CD8-positive, alpha-beta memory T cell (primary cell): ENCODE results near the gene HOXD8. TPM values are rescaled to one million over a fixed set of nuclear protein-coding genes. Genes with fewer than 3 reads are reported as not detected.

Source experiments
- CTCF ChIA-PET: fragments of 350-600 bp; sonication (Branson Sonifier 250); formaldehyde crosslinking; loops from one replicate; lab custom pipeline; 2021; ENCODE audit warnings: antibody characterized with exemption; lab: Charles Lee
- POLR2A ChIA-PET: fragments of 350-600 bp; sonication (Branson Sonifier 250); formaldehyde crosslinking; loops from one replicate; lab custom pipeline; 2021; ENCODE audit warnings: antibody characterized with exemption; lab: Charles Lee
- DNase-seq, 5 donors: peaks; one replicate each; pipeline versions ENCODE4 v3.0.0 to v3.0.0-alpha.2; 2020 to 2022; ENCODE audit warnings: mixed read lengths in 1 of 5
- H3K27ac ChIP-seq: one replicate; pipeline ENCODE4 v1.7.0; 2013; ENCODE audit warnings: low read depth, mild to moderate bottlenecking, low read length, moderate library complexity
- H3K27me3 ChIP-seq: 2 replicates; pipeline ENCODE4 v1.7.0; 2013; ENCODE audit warnings: low read length, mild to moderate bottlenecking; ENCODE audit not compliant: insufficient read depth, poor library complexity, severe bottlenecking
- H3K36me3 ChIP-seq: 2 replicates; pipeline ENCODE4 v1.7.0; 2013; ENCODE audit warnings: mild to moderate bottlenecking, low read length, moderate library complexity; ENCODE audit not compliant: insufficient read depth
- H3K4me1 ChIP-seq: 2 replicates; pipeline ENCODE4 v1.7.0; 2013; ENCODE audit warnings: mild to moderate bottlenecking, low read length, moderate library complexity; ENCODE audit not compliant: insufficient read depth
- H3K4me3 ChIP-seq: 2 replicates; pipeline ENCODE4 v1.7.0; 2013; ENCODE audit warnings: mild to moderate bottlenecking, low read length
- H3K9me3 ChIP-seq: 2 replicates; pipeline ENCODE4 v1.7.0; 2013; ENCODE audit warnings: mild to moderate bottlenecking, low read length
- H3K27ac Mint-ChIP-seq, 8 donors: one replicate each; pipeline ENCODE4 v1.8.0; 2020 to 2021; ENCODE audit warnings: mixed read lengths in 8 of 8, mild to moderate bottlenecking in 6 of 8, inconsistent platforms in 3 of 8, moderate library complexity in 3 of 8
- H3K27me3 Mint-ChIP-seq, 2 donors: one replicate each; pipeline ENCODE4 v1.8.0; 2020 to 2021; ENCODE audit warnings: mixed read lengths in 2 of 2, mild to moderate bottlenecking in 1 of 2, moderate library complexity in 1 of 2
- H3K36me3 Mint-ChIP-seq, 3 donors: one replicate each; pipeline ENCODE4 v1.8.0; 2020 to 2021; ENCODE audit warnings: mixed read lengths in 3 of 3, inconsistent platforms in 1 of 3, mild to moderate bottlenecking in 1 of 3
- H3K4me1 Mint-ChIP-seq, 3 donors: one replicate each; pipeline ENCODE4 v1.8.0; 2020 to 2021; ENCODE audit warnings: mixed read lengths in 3 of 3, inconsistent platforms in 1 of 3, mild to moderate bottlenecking in 1 of 3
- H3K4me3 Mint-ChIP-seq, 7 donors: one replicate each; pipeline ENCODE4 v1.8.0; 2020 to 2021; ENCODE audit warnings: mixed read lengths in 7 of 7, mild to moderate bottlenecking in 6 of 7, moderate library complexity in 4 of 7, inconsistent platforms in 2 of 7
- H3K9me3 Mint-ChIP-seq, 5 donors: one replicate each; pipeline ENCODE4 v1.8.0; 2020 to 2022; ENCODE audit warnings: mixed read lengths in 5 of 5, mild to moderate bottlenecking in 3 of 5, moderate library complexity in 2 of 5, inconsistent platforms in 1 of 5
- polyA plus RNA-seq: library from polyadenylated mRNA; unstranded; fragments of 300-500 nt; fragmentation: Illumina TruSeq; gene quantifications from one replicate; pipeline ENCODE4 v1.2.3, GENCODE V29; 2021
- total RNA-seq, 2 experiments: library from RNA; stranded (reverse); gene quantifications; one replicate each; pipeline ENCODE4 v1.2.3, GENCODE V29; 2021

Gene HOXD8
- total and polyA plus RNA-seq, 3 experiments from 2014 or later, result not detected

DNA sequence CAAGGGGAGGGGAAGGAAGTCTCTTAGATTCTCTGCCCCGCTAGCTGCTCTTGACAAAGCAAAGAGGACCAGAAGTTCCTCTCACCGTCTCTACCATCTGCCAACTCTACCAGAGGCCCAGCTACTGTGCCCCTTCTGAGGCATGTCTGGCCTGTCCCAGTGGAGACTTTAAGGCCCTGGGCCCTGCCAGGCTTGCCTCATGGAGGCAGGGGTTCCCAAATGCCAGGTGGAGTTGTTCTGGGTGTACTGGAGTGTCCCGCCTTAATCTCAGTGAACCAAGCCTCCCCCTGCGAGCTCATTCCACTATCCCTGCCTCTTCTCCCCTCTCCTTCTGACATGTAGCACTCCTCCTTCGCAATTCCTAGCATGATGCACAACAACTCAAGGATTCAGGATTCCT is 27.7 kb upstream of the HOXD8 start:
- H3K36me3 Mint-ChIP-seq, result no peaks in the 10 kb centered on the region
- H3K27ac Mint-ChIP-seq, result peak overlapping the region in 1 of 8 donors; percentile 60
- peaks cover 11% of the 10 kb centered on the region for H3K4me1 ChIP-seq
- peaks cover 18 to 29% (median 20%) of the 10 kb centered on the region in 3 donors for H3K4me1 Mint-ChIP-seq
- DNase-seq, result peak in 1 of 5 donors; percentile 14
- peaks cover 93% of the 10 kb centered on the region for H3K27me3 ChIP-seq
- no peaks in the 10 kb centered on the region for H3K36me3 ChIP-seq
- no peak overlapping the region for H3K27ac ChIP-seq
- peaks cover 0 to 9% (median 4%) of the 10 kb centered on the region in 5 donors for H3K9me3 Mint-ChIP-seq
- H3K4me3 ChIP-seq, result no peak overlapping the region
- no peaks in the 10 kb centered on the region for H3K9me3 ChIP-seq
- peak overlapping the region in 1 of 7 donors; percentile 8 for H3K4me3 Mint-ChIP-seq
- peaks cover 85 to 89% of the 10 kb centered on the region in 2 donors for H3K27me3 Mint-ChIP-seq
- CTCF ChIA-PET, result interaction anchor here (1.3 to 1.6 kb wide), 3 partner anchors 8 to 19 kb away, joined by 3 to 6 read pairs (median 3); no protein-coding TSS in a partner anchor
- POLR2A ChIA-PET, result no interaction called here

DNA sequence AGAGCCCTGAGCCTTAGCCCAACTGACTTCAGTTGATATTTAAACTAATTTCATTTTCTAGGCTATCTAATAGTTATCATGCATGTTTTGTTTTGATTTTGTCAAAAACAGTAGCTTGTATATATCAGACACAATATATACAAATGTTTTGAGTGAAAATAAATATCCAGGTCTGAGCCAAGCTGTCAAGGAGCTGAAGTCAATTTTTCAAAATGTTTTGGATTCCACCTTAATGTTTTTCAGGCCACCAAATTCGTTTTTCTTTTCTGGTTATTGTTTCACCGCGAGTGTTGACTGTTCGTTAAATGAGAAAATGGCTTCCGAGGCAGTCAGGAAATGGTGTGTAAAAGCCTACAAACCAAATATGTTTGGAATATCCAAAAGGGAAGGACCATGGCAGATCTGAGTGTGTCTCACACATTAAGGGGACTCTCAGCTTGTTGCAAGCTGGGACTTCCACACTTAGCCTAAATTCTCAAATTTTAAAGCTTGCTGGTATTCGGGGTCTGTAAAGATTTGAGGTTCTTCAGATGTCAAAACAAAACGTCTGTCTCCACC is 27.1 kb upstream of the HOXD8 start:
- no peak for DNase-seq
- no peak overlapping the region for H3K27ac ChIP-seq
- peaks cover 88% of the 10 kb centered on the region for H3K27me3 ChIP-seq
- H3K4me1 ChIP-seq, result peaks cover 6% of the 10 kb centered on the region
- Mint-ChIP-seq H3K4me1 (peaks cover 15 to 28% (median 17%) of the 10 kb centered on the region in 3 donors), H3K27ac (peak overlapping the region in 1 of 8 donors; percentile 60), H3K4me3 (peak overlapping the region in 1 of 7 donors; percentile 8), H3K36me3 (no peaks in the 10 kb centered on the region), H3K27me3 (peaks cover 83 to 88% of the 10 kb centered on the region in 2 donors), H3K9me3 (peaks cover 0 to 9% (median 4%) of the 10 kb centered on the region in 5 donors)
- H3K36me3 ChIP-seq, result no peaks in the 10 kb centered on the region
- ChIA-PET CTCF (interaction anchor here (1.3 to 1.6 kb wide), 3 partner anchors 9 to 19 kb away, joined by 3 to 6 read pairs (median 3); no protein-coding TSS in a partner anchor), POLR2A (no interaction called here)
- H3K4me3 ChIP-seq, result no peak overlapping the region
- H3K9me3 ChIP-seq, result no peaks in the 10 kb centered on the region

DNA sequence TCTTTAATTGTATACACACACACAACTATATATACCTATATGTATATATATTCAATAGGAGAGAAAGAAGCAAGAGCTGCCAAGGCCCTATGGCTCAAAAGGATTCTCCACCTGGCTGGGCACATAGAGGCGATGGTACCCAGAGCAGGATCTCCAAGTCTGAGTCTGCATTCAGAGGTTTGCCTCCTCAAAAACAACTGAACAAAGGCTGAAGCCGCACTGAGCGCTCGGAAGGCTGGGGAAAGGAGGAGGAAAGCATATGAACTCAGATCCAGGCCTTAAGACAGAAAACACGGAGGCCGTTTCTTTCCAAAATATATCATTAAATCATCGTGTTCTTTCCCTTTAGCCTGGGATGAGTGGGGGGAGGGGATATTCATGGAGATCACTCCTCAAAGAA is 26.3 kb upstream of the HOXD8 start:
- Mint-ChIP-seq H3K4me3 (peak overlapping the region in 1 of 7 donors; percentile 48), H3K9me3 (peaks cover 0 to 9% (median 4%) of the 10 kb centered on the region in 5 donors), H3K27ac (peak overlapping the region in 1 of 8 donors; percentile 50), H3K27me3 (peaks cover 77 to 82% of the 10 kb centered on the region in 2 donors), H3K4me1 (peaks cover 7 to 20% (median 12%) of the 10 kb centered on the region in 3 donors), H3K36me3 (no peaks in the 10 kb centered on the region)
- Histone ChIP-seq H3K27me3 (peaks cover 80% of the 10 kb centered on the region), H3K27ac (no peak overlapping the region), H3K36me3 (no peaks in the 10 kb centered on the region), H3K4me3 (no peak overlapping the region), H3K9me3 (no peaks in the 10 kb centered on the region), H3K4me1 (no peaks in the 10 kb centered on the region)
- ChIA-PET CTCF (interaction anchor here (1.3 to 1.6 kb wide), 3 partner anchors 8 to 18 kb away, joined by 3 to 6 read pairs (median 3); no protein-coding TSS in a partner anchor), POLR2A (no interaction called here)
- peak in 1 of 5 donors; percentile 16 for DNase-seq

DNA sequence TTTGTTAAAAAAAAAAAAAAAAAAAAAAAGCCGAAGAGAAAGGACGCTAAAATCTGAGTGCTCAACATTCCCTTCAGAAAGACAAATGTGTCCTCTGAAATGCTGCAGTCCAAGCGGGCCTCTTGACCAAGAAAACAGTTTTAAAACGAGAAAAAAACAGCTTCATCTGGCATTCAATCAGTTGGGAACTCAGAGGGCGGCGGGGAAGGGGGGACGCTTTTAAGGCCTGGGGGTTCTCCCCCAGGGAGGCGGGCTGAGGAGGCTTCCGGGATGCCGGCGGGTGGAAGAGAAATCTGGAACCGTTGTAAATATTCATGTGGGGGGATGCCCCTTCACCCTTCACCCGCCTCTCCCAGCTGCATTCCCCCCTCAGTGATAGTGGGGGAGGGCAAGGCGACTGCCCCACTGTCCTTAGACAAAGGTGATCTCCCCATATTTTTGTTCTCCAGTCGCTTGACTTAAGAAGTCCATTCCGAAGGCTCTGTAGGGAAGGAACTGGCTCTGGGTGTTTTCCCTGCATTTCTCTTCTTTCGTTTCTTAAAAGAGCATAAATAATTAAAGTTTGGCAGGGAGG is 25.7 kb upstream of the HOXD8 start:
- peaks cover 78% of the 10 kb centered on the region for H3K27me3 ChIP-seq
- POLR2A ChIA-PET, result no interaction called here

DNA sequence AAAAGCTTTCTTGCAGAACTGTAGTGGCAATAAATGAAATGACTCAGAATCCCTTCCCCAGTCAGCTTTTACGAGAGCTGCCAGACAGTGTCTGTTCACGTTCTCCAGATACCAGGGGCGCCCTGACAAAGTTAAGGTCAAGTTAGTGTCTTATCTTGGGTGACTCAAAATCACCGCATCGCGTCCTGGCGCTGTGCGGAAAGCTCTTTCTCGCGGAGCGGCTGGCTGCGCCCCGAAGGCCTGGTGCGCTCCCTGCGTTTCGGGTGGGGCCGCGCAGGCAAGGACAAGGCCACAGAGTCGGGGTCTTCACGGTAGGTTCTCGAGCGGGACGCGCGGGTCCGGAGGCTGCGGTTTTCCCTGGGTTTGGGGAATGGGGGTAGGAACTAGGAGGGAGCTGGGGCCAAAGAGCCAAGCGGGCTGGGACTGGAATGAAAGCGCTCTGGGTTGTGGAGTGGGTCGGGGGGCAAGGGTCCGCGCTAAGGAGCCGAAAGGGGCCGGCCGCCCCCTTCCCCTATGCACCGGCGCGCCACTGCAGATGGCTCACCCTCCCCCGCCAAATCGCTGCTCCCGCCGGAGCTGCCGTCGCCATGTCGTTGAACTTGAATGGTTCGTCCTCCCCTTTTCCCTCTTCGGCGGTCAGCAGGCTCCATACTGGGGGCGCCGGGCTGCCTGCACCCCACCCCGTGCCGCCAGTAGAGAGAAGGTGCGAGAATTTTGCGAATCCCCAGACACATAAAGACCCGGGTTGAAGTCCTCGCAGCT is 25.0 kb upstream of the HOXD8 start:
- Histone ChIP-seq H3K27me3 (peaks cover 78% of the 10 kb centered on the region), H3K27ac (no peak overlapping the region), H3K4me3 (no peak overlapping the region), H3K36me3 (no peaks in the 10 kb centered on the region), H3K4me1 (no peaks in the 10 kb centered on the region), H3K9me3 (no peaks in the 10 kb centered on the region)
- ChIA-PET POLR2A (no interaction called here), CTCF (interaction anchor here (0.6 to 0.9 kb wide), 2 partner anchors 23 to 346 kb away, joined by 3 to 5 read pairs; no protein-coding TSS in a partner anchor)
- Mint-ChIP-seq H3K4me3 (no peak overlapping the region), H3K4me1 (peaks cover 15 to 31% (median 16%) of the 10 kb centered on the region in 3 donors), H3K27me3 (peaks cover 77 to 84% of the 10 kb centered on the region in 2 donors), H3K9me3 (peaks cover 0 to 16% (median 4%) of the 10 kb centered on the region in 5 donors), H3K36me3 (no peaks in the 10 kb centered on the region), H3K27ac (peak overlapping the region in 2 of 8 donors; percentile 43 to 89)
- DNase-seq, result no peak

More for the DNA sequence above, 25.7 kb upstream of the HOXD8 start:
- CTCF ChIA-PET, result interaction anchor here (0.6 to 0.9 kb wide), 2 partner anchors 23 to 346 kb away, joined by 3 to 5 read pairs; no protein-coding TSS in a partner anchor
- no peak for DNase-seq
- peak overlapping the region in 1 of 8 donors; percentile 45 for H3K27ac Mint-ChIP-seq
- peaks cover 0 to 10% (median 4%) of the 10 kb centered on the region in 5 donors for H3K9me3 Mint-ChIP-seq
- H3K4me1 Mint-ChIP-seq, result peaks cover 9 to 24% (median 13%) of the 10 kb centered on the region in 3 donors
- Histone ChIP-seq H3K27ac (no peak overlapping the region), H3K9me3 (no peaks in the 10 kb centered on the region), H3K36me3 (no peaks in the 10 kb centered on the region), H3K4me3 (no peak overlapping the region), H3K4me1 (no peaks in the 10 kb centered on the region)
- no peaks in the 10 kb centered on the region for H3K36me3 Mint-ChIP-seq
- no peak overlapping the region for H3K4me3 Mint-ChIP-seq
- peaks cover 77 to 84% of the 10 kb centered on the region in 2 donors for H3K27me3 Mint-ChIP-seq

DNA sequence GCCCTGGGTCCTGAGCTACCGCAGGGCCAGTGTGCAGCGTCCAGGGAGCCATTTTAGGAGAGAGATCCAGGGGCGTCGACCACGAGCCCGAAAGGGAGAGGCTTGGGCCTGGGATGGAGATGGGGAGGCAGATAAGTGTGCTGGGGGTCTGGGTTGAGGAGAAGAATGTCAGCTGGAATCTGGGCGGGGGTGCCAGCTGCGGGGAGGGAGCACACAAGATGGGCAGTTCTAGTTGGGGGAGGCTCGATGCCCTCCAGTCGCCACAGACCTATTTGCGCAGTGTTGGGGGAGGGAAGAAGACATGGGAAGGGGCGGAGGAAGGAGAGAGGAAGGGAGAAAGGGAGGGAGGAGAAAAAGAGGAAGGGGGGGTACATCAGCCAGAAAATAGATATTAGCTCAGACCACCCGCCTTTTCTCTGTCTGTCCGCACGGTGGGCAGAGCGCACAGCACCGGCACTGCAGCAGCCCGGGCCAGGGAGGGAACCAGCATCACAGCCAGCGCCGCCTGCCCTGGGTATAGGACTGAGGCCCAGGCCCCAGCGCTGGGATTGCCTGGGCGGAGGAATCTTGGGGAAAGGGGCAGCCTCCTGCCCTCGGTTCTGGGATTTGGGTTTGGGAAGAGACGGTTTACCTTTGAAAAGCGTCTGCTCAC is 24.3 kb upstream of the HOXD8 start:
- Histone ChIP-seq H3K4me3 (no peak overlapping the region), H3K27ac (no peak overlapping the region), H3K27me3 (peaks cover 78% of the 10 kb centered on the region), H3K36me3 (no peaks in the 10 kb centered on the region), H3K4me1 (no peaks in the 10 kb centered on the region), H3K9me3 (no peaks in the 10 kb centered on the region)
- no peak for DNase-seq
- ChIA-PET POLR2A (no interaction called here), CTCF (no interaction called here)
- H3K36me3 Mint-ChIP-seq, result no peaks in the 10 kb centered on the region
- peaks cover 17 to 31% (median 18%) of the 10 kb centered on the region in 3 donors for H3K4me1 Mint-ChIP-seq
- H3K27ac Mint-ChIP-seq, result peak overlapping the region in 4 of 8 donors; percentile 41 to 89 (median 53)
- peaks cover 0 to 20% (median 6%) of the 10 kb centered on the region in 5 donors for H3K9me3 Mint-ChIP-seq
- H3K27me3 Mint-ChIP-seq, result peaks cover 82 to 89% of the 10 kb centered on the region in 2 donors
- peak overlapping the region in 1 of 7 donors; percentile 35 for H3K4me3 Mint-ChIP-seq

DNA sequence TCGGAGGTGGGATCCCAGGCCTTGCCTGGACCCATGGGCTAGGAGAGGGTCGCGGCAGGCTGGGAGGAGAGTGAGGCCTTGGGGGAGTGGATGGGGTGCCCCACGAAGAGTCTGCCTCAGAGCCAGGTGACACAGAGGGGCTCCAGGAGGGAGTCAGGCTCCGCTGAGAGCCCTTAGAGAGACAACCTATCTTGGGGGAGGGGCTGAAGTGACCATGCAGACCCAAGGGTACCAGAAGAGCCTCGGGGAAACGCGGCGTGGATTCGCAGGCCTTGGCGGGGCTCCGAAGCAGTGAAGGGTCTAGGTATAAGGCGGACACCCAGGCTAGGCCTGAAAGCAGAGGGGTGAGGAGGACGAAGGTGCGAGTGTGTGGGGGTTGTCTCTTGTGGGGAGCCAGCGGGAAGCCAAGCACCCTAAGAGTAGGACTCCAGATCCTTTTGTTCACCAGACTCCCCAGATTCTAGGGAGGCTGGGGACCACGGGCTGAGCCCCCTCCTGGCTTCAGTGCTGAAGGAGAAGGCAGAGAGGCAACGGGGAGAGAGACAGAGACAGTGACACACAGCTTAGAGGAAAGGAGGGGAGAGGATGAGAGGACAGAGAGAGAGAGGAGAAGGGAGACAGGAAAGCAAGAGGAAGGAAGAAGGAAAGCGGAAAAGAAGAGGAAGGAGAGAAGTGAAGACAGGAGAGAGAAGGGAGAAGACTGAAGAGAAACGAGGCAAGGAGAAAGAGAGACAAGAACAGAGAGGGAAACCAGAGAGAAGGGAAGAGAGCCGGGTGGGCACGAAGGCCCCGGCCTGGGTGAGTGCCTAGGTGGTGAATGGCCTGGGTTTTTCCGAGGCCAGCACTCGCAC is 23.6 kb upstream of the HOXD8 start:
- Mint-ChIP-seq H3K4me3 (peak overlapping the region; percentile 11 to 78 (median 55)), H3K9me3 (peaks cover 0 to 24% (median 8%) of the 10 kb centered on the region in 5 donors), H3K27me3 (peaks cover 82 to 89% of the 10 kb centered on the region in 2 donors), H3K36me3 (no peaks in the 10 kb centered on the region), H3K27ac (peak overlapping the region in 5 of 8 donors; percentile 21 to 89 (median 77)), H3K4me1 (peaks cover 17 to 31% (median 18%) of the 10 kb centered on the region in 3 donors)
- POLR2A ChIA-PET, result no interaction called here
- H3K27me3 ChIP-seq, result peaks cover 78% of the 10 kb centered on the region
- H3K27ac ChIP-seq, result no peak overlapping the region
- no peaks in the 10 kb centered on the region for H3K4me1 ChIP-seq
- H3K9me3 ChIP-seq, result no peaks in the 10 kb centered on the region
- no peak overlapping the region for H3K4me3 ChIP-seq
- CTCF ChIA-PET, result no interaction called here
- H3K36me3 ChIP-seq, result no peaks in the 10 kb centered on the region
- DNase-seq, result no peak
